Measurements from ENCODE around the gene GSE1. TPM values are rescaled to one million over a fixed set of nuclear protein-coding genes. Genes with fewer than 3 reads are reported as not detected.

Gene GSE1
- total RNA-seq, 4 donors from 2014 or later, result 79.7 to 196 (median 143) TPM

DNA sequence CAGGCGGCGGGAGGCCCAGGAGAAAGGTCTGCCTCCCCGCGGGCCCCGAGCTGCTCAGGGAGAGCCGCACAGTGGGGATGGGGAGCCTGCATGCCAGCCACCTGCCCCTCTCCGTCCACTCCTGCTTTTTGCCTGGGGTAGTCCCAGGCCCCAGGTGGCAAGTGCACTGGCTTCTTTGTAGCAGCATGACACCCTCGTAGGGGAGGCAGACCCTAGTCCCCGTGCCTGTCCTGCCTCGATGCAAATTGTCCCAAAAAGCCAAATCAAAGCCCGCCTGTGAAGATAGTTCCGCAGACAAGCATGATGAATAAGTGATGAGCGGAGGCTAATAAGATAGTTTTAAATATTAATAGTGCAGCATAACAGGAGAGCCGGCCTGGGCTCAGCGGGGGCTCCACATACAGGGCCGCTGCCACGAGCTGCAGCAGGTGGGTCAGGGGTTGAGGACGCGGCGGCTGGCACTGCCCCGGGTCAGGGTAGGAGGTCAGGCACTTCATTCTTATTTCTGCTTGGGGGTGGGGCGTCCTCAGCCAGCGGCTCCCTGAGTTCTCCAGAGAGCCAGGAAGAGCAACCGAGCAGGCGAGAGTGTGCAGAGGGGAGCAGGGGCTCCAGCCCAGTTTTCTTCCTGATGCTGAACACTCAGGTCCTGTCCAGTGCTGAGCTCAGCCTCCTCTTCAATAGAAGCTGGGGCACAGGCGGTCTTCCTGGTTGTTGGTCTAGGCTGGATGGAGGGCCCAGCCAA is 48.8 kb downstream of the GSE1 start:
- no peaks in the 10 kb centered on the region for H3K27me3 ChIP-seq
- peaks cover 0 to 98% (median 0%) of the 10 kb centered on the region in 3 donors for H3K36me3 ChIP-seq
- H3K9me3 ChIP-seq, result no peaks in the 10 kb centered on the region
- no peak overlapping the region for H3K27ac ChIP-seq
- H3K4me3 ChIP-seq, result no peak overlapping the region
- H3K4me1 ChIP-seq, result no peaks in the 10 kb centered on the region
- peak in 1 of 3 donors; percentile 35 for DNase-seq
- TF ChIP-seq POLR2A (IDR thresholded peaks at IDR 0.05), result no peak
- TF ChIP-seq, protein P1, sequence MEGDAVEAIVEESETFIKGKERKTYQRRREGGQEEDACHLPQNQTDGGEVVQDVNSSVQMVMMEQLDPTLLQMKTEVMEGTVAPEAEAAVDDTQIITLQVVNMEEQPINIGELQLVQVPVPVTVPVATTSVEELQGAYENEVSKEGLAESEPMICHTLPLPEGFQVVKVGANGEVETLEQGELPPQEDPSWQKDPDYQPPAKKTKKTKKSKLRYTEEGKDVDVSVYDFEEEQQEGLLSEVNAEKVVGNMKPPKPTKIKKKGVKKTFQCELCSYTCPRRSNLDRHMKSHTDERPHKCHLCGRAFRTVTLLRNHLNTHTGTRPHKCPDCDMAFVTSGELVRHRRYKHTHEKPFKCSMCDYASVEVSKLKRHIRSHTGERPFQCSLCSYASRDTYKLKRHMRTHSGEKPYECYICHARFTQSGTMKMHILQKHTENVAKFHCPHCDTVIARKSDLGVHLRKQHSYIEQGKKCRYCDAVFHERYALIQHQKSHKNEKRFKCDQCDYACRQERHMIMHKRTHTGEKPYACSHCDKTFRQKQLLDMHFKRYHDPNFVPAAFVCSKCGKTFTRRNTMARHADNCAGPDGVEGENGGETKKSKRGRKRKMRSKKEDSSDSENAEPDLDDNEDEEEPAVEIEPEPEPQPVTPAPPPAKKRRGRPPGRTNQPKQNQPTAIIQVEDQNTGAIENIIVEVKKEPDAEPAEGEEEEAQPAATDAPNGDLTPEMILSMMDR (IDR thresholded peaks at IDR 0.05), result no peak

DNA sequence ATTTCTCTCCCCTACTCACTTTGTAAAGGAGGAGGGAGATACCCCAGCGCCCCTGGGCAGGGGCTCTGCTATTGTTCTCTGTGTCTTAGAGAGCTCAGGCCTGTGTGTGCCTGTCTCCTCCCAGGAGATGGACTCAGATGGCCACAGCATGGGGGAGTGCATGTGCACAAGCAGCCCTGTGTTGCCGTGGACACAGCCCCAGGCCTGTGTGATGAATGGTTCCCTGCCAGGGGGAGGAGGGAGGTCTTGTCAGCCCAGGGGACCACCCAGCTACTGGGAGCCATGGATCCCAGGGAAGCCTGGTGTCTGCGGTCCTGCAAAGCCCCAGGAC is 49.3 kb downstream of the GSE1 start:
- Histone ChIP-seq H3K36me3 (peaks cover 0 to 98% (median 0%) of the 10 kb centered on the region in 3 donors), H3K27ac (no peak overlapping the region), H3K9me3 (no peaks in the 10 kb centered on the region), H3K4me3 (no peak overlapping the region), H3K27me3 (no peaks in the 10 kb centered on the region), H3K4me1 (no peaks in the 10 kb centered on the region)
- no peak for TF ChIP-seq POLR2A (IDR thresholded peaks at IDR 0.05)
- TF ChIP-seq, protein P1 (IDR thresholded peaks at IDR 0.05), result no peak
- peak in 1 of 3 donors; percentile 33 for DNase-seq

DNA sequence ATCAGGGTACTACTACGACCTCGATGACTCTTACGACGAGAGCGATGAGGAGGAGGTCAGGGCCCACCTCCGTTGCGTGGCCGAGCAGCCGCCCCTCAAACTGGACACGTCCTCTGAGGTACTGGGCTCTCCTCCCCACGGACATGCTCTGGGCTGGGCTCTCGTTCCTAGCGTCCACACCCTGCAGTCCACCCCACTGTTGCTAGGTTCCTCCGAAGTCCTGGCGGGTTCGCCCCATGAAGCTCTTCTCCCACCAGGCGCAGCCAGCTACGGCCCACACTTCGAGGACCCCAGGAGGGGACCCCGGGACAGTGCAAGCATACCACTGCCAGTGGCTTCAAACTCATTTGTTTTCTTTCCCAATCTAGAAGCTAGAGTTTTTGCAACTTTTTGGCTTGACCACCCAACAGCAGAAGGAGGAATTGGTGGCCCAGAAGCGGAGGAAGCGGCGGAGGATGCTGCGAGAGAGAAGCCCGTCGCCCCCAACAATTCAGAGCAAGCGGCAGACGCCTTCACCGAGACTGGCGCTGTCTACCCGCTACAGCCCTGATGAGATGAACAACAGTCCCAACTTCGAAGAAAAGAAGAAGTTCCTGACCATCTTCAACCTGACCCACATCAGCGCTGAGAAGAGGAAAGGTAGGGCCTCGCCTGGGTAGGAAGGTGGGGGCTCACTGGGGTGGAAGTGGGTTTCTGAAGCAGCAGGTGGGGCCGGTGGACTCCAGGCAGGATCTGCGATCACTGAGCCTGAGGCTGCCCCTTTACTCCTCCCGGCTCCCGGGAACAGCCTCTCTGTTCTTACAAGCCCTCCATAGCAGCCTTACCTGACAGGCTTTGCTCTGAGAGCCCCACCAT is 50.1 kb downstream of the GSE1 start:
- Histone ChIP-seq H3K27me3 (no peaks in the 10 kb centered on the region), H3K9me3 (no peaks in the 10 kb centered on the region), H3K36me3 (peaks cover 0 to 98% (median 0%) of the 10 kb centered on the region in 3 donors), H3K4me1 (no peaks in the 10 kb centered on the region), H3K27ac (no peak overlapping the region), H3K4me3 (no peak overlapping the region)
- TF ChIP-seq POLR2A (IDR thresholded peaks at IDR 0.05), result no peak
- TF ChIP-seq, protein P1 (IDR thresholded peaks at IDR 0.05), result no peak
- peak in 1 of 3 donors; percentile 29 for DNase-seq

DNA sequence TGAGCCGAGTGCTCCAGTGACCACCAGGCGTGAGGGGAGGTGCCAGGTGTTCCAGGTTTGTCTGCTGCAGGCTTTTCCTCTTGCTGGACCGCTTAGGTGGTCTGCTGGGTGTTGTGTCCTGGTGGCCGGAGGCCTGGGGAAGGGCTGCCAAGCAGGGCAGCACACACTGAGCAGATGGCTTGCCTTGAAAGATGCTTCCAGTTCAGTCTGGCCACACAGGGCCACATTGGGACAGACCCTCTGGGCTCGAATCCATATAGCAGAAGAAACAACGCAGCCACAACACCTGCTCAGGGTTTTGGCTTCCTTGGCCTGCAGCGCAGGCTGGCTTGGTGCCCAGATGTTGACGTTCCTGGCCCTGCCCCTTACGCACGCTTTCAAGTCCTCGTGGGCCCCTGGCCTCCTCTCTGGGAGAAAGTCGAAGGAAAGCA is 50.8 kb downstream of the GSE1 start:
- H3K9me3 ChIP-seq, result no peaks in the 10 kb centered on the region
- TF ChIP-seq, protein P1 (IDR thresholded peaks at IDR 0.05), result no peak
- no peak for TF ChIP-seq POLR2A (IDR thresholded peaks at IDR 0.05)
- H3K27ac ChIP-seq, result no peak overlapping the region
- H3K4me3 ChIP-seq, result no peak overlapping the region
- H3K36me3 ChIP-seq, result peaks cover 0 to 98% (median 0%) of the 10 kb centered on the region in 3 donors
- H3K27me3 ChIP-seq, result no peaks in the 10 kb centered on the region
- DNase-seq, result peak in 1 of 3 donors; percentile 59
- H3K4me1 ChIP-seq, result no peaks in the 10 kb centered on the region

- Histone ChIP-seq H3K36me3 (peaks cover 0 to 98% (median 0%) of the 10 kb centered on the region in 3 donors), H3K4me3 (no peak overlapping the region), H3K4me1 (no peaks in the 10 kb centered on the region), H3K9me3 (no peaks in the 10 kb centered on the region), H3K27me3 (no peaks in the 10 kb centered on the region), H3K27ac (no peak overlapping the region)
- DNase-seq, result peak in 1 of 3 donors; percentile 45
- TF ChIP-seq, protein P1 (IDR thresholded peaks at IDR 0.05), result no peak
- no peak for TF ChIP-seq POLR2A (IDR thresholded peaks at IDR 0.05)
These were observed 51.7 kb downstream of the GSE1 start for GRCh38 chr16:85664580-85665372.
